Measurements from ENCODE around the gene UCP1.
"Not testable (repeated sequence)": the region's sequence is repeated elsewhere in the genome, so short reads cannot be mapped to it uniquely, and the experiment has no call there.

Gene UCP1

GRCh38 chr4:140559696-140560095 is 9.1 kb downstream of the UCP1 start:
- Histone ChIP-seq H3K4me1 (peaks cover 0 to 8% (median 0%) of the 10 kb centered on the region in 10 experiments; a peak in 3 of 20 replicates), H3K4me2 (no peak overlapping the region), H3K27me3 (no peaks in the 10 kb centered on the region), H4K20me1 (no peaks in the 10 kb centered on the region), H3K4me3 (no peak overlapping the region), H3K9me3 (replicated peaks in 1 of 11) (no peaks in the 10 kb centered on the region), H3K9ac (no peak overlapping the region), H3K36me3 (no peaks in the 10 kb centered on the region), H3K27ac (no peak overlapping the region)
- no peak for TF ChIP-seq Cebpa-rat (IDR thresholded peaks at IDR 0.05)

GRCh38 chr4:140557831-140558435 is 10.8 kb downstream of the UCP1 start:
- no peaks in the 10 kb centered on the region for H3K9me3 ChIP-seq (replicated peaks in 1 of 11)
- TF ChIP-seq Cebpa-rat (IDR thresholded peaks at IDR 0.05): no peak
- peaks cover 0 to 8% (median 0%) of the 10 kb centered on the region in 10 experiments; a peak in 3 of 20 replicates for H3K4me1 ChIP-seq
- H3K36me3 ChIP-seq: peaks cover 0 to 6% (median 0%) of the 10 kb centered on the region in 11 experiments; a peak in 2 of 22 replicates
- H3K9ac ChIP-seq: no peak overlapping the region
- H3K4me3 ChIP-seq: no peak overlapping the region
- no peak overlapping the region for H3K4me2 ChIP-seq
- no peak overlapping the region for H3K27ac ChIP-seq
- no peaks in the 10 kb centered on the region for H4K20me1 ChIP-seq
- H3K27me3 ChIP-seq: no peaks in the 10 kb centered on the region

GRCh38 chr4:140556372-140557085 is 12.2 kb downstream of the UCP1 start:
- Histone ChIP-seq H3K4me2 (peak overlapping the region in 1 of 11 experiments; percentile 30; a peak in 3 of 22 replicates), H3K9me3 (replicated peaks in 1 of 11) (no peaks in the 10 kb centered on the region), H3K27ac (no peak overlapping the region), H4K20me1 (no peaks in the 10 kb centered on the region), H3K9ac (no peak overlapping the region), H3K4me3 (no peak overlapping the region), H3K4me1 (peaks cover 0 to 8% (median 0%) of the 10 kb centered on the region in 10 experiments; a peak in 3 of 20 replicates), H3K36me3 (peaks cover 0 to 11% (median 0%) of the 10 kb centered on the region in 11 experiments; a peak in 3 of 22 replicates), H3K27me3 (no peaks in the 10 kb centered on the region)
- no peak for TF ChIP-seq Cebpa-rat (IDR thresholded peaks at IDR 0.05)

GRCh38 chr4:140533951-140534480 is 34.7 kb downstream of the UCP1 start:
- H3K4me3 ChIP-seq: no peak overlapping the region
- H3K4me1 ChIP-seq: no peaks in the 10 kb centered on the region
- no peak overlapping the region for H3K27ac ChIP-seq
- no peaks in the 10 kb centered on the region for H3K27me3 ChIP-seq
- H3K9me3 ChIP-seq (replicated peaks in 1 of 11): no peaks in the 10 kb centered on the region
- H3K36me3 ChIP-seq: peaks cover 16 to 57% (median 31%) of the 10 kb centered on the region in 11 experiments; a peak in 21 of 22 replicates
- no peak overlapping the region for H3K9ac ChIP-seq
- no peaks in the 10 kb centered on the region for H4K20me1 ChIP-seq
- no peak overlapping the region for H3K4me2 ChIP-seq
- TF ChIP-seq Cebpa-rat (IDR thresholded peaks at IDR 0.05): no peak

- Histone ChIP-seq H3K27me3 (no peaks in the 10 kb centered on the region), H3K36me3 (peaks cover 12 to 50% (median 23%) of the 10 kb centered on the region in 11 experiments), H3K4me2 (no peak overlapping the region), H3K9me3 (replicated peaks in 1 of 11) (peaks cover 0 to 8% (median 6%) of the 10 kb centered on the region in 11 experiments; a peak in 12 of 22 replicates), H4K20me1 (no peaks in the 10 kb centered on the region), H3K27ac (no peak overlapping the region), H3K4me3 (no peak overlapping the region), H3K4me1 (peaks cover 0 to 13% (median 12%) of the 10 kb centered on the region in 10 experiments; a peak in 15 of 20 replicates), H3K9ac (no peak overlapping the region)
- no peak for TF ChIP-seq Cebpa-rat (IDR thresholded peaks at IDR 0.05)
These were observed 39.3 kb downstream of the UCP1 start for GRCh38 chr4:140529434-140529833.

GRCh38 chr4:140523857-140524742 is 44.7 kb downstream of the UCP1 start, which contains the start of gene ELMOD2:
Gene ELMOD2 (plus strand): TSS chr4:140524168. CDS start chr4:140525429, 1,261 bp downstream.
- H3K9me3 ChIP-seq (replicated peaks in 1 of 11): peaks cover 0 to 8% (median 6%) of the 10 kb centered on the region in 11 experiments; a peak in 12 of 22 replicates
- H3K9ac ChIP-seq: peak within 1 kb of the TSS; percentile 82 to 93 (median 89)
- TF ChIP-seq Cebpa-rat (IDR thresholded peaks at IDR 0.05): no peak
- H4K20me1 ChIP-seq: no peaks in the 10 kb centered on the region
- H3K36me3 ChIP-seq: peaks cover 11 to 28% (median 18%) of the 10 kb centered on the region in 11 experiments
- peak within 1 kb of the TSS; percentile 70 to 95 (median 87) for H3K27ac ChIP-seq
- peak within 1 kb of the TSS; percentile 71 to 92 (median 85) for H3K4me3 ChIP-seq
- H3K4me2 ChIP-seq: peak within 1 kb of the TSS; percentile 69 to 88 (median 80)
- H3K27me3 ChIP-seq: no peaks in the 10 kb centered on the region
- H3K4me1 ChIP-seq: peaks cover 0 to 13% (median 12%) of the 10 kb centered on the region in 10 experiments; a peak in 15 of 20 replicates

- Histone ChIP-seq H4K20me1 (no peaks in the 10 kb centered on the region), H3K27ac (peak overlapping the region in 2 of 11 experiments; percentile 87 to 95; a peak in 1 of 22 replicates), H3K9ac (no peak overlapping the region), H3K36me3 (peaks cover 9 to 22% (median 17%) of the 10 kb centered on the region in 11 experiments), H3K4me2 (peak overlapping the region; percentile 26 to 86 (median 57); a peak in 18 of 22 replicates), H3K27me3 (no peaks in the 10 kb centered on the region), H3K4me3 (peak overlapping the region; percentile 71 to 92 (median 85)), H3K9me3 (replicated peaks in 1 of 11) (peaks cover 0 to 8% (median 6%) of the 10 kb centered on the region in 11 experiments; a peak in 12 of 22 replicates), H3K4me1 (peaks cover 0 to 13% (median 12%) of the 10 kb centered on the region in 10 experiments; a peak in 15 of 20 replicates)
- no peak for TF ChIP-seq Cebpa-rat (IDR thresholded peaks at IDR 0.05)
These were observed 45.3 kb downstream of the UCP1 start for GRCh38 chr4:140523370-140523856.

GRCh38 chr4:140515423-140515822 is 53.3 kb downstream of the UCP1 start:
- H3K4me3 ChIP-seq: no peak overlapping the region
- 0 out of 22 replicates have a peak, but pooled peaks cover 0 to 3% (median 0%) of the 10 kb centered on the region in 11 experiments for H3K9me3 ChIP-seq (replicated peaks in 1 of 11)
- no peaks in the 10 kb centered on the region for H3K27me3 ChIP-seq
- H3K4me1 ChIP-seq: no peaks in the 10 kb centered on the region
- no peaks in the 10 kb centered on the region for H4K20me1 ChIP-seq
- no peak for TF ChIP-seq Cebpa-rat (IDR thresholded peaks at IDR 0.05)
- no peak overlapping the region for H3K9ac ChIP-seq
- no peak overlapping the region for H3K4me2 ChIP-seq
- H3K36me3 ChIP-seq: no peaks in the 10 kb centered on the region
- H3K27ac ChIP-seq: no peak overlapping the region

- not testable (repeated sequence) for H3K36me3 ChIP-seq; H3K4me3 ChIP-seq; H3K9me3 ChIP-seq (replicated peaks in 1 of 11); H3K9ac ChIP-seq; H3K27ac ChIP-seq; H3K27me3 ChIP-seq; H3K4me1 ChIP-seq; H3K4me2 ChIP-seq; H4K20me1 ChIP-seq
These were observed 55.0 kb downstream of the UCP1 start for GRCh38 chr4:140513765-140514164.
